HG02852 (cell line): ENCODE data around the gene WWC2.

Experiments
- ATAC-seq: cut with Tn5 transposase; IDR thresholded peaks from one replicate; pipeline ENCODE4 v1.9.1; 2021; ENCODE audit warnings: mild to moderate bottlenecking, moderate library complexity; ENCODE audit not compliant: unreplicated experiment

Gene WWC2

GRCh38 chr4:183250831-183251230 lies 151.8 kb downstream of the WWC2 start:
- no peak for ATAC-seq

- no peak for ATAC-seq
Measured at GRCh38 chr4:183252959-183253358, 153.9 kb downstream of the WWC2 start.

- no peak for ATAC-seq
Measured at GRCh38 chr4:183253451-183253850, 154.4 kb downstream of the WWC2 start.

- no peak for ATAC-seq
Measured at GRCh38 chr4:183254162-183254561, 155.1 kb downstream of the WWC2 start.

GRCh38 chr4:183255487-183255886 lies 156.4 kb downstream of the WWC2 start:
- no peak for ATAC-seq

- no peak for ATAC-seq
Measured at GRCh38 chr4:183256343-183256742, 157.3 kb downstream of the WWC2 start.

- ATAC-seq: no peak
Measured at GRCh38 chr4:183256756-183257385, 157.8 kb downstream of the WWC2 start.

- ATAC-seq: no peak
Measured at GRCh38 chr4:183257808-183258207, 158.8 kb downstream of the WWC2 start.

GRCh38 chr4:183260491-183261151 lies 161.6 kb downstream of the WWC2 start:
- ATAC-seq: no peak

- ATAC-seq: peak; percentile 91
Measured at GRCh38 chr4:183261953-183262775, 163.1 kb downstream of the WWC2 start.

- ATAC-seq: no peak
Measured at GRCh38 chr4:183262776-183263100, 163.7 kb downstream of the WWC2 start.

GRCh38 chr4:183263787-183264386 lies 164.8 kb downstream of the WWC2 start:
- ATAC-seq: no peak

GRCh38 chr4:183264614-183265013 lies 165.6 kb downstream of the WWC2 start:
- ATAC-seq: no peak

GRCh38 chr4:183266371-183266770 lies 167.3 kb downstream of the WWC2 start:
- ATAC-seq: no peak

- no peak for ATAC-seq
Measured at GRCh38 chr4:183268556-183268955, 169.5 kb downstream of the WWC2 start.

- ATAC-seq: no peak
Measured at GRCh38 chr4:183272384-183272783, 173.3 kb downstream of the WWC2 start.

- no peak for ATAC-seq
Measured at GRCh38 chr4:183276106-183276505, 177.0 kb downstream of the WWC2 start.

- no peak for ATAC-seq
Measured at GRCh38 chr4:183284258-183284785, 185.3 kb downstream of the WWC2 start.

- no peak for ATAC-seq
Measured at GRCh38 chr4:183284965-183285364, 185.9 kb downstream of the WWC2 start.

GRCh38 chr4:183285886-183286285 lies 186.8 kb downstream of the WWC2 start:
- ATAC-seq: no peak

- ATAC-seq: no peak
Measured at GRCh38 chr4:183286590-183287308, 187.7 kb downstream of the WWC2 start.
